HUES48 (cell line): ENCODE data around the gene TTC23.

Experiments used
- H3K27ac ChIP-seq: one replicate; pipeline ENCODE4 v1.7.0; 2013; ENCODE audit warnings: low read depth, low read length, inconsistent platforms
- H3K27me3 ChIP-seq: 2 replicates; pipeline ENCODE4 v1.6.1; 2013; ENCODE audit warnings: mild to moderate bottlenecking, low read length; ENCODE audit not compliant: control insufficient read depth, insufficient read depth
- H3K36me3 ChIP-seq: 2 replicates; pipeline ENCODE4 v1.6.1; 2013; ENCODE audit warnings: low read length; ENCODE audit not compliant: control insufficient read depth, insufficient read depth
- H3K4me1 ChIP-seq: 2 replicates; pipeline ENCODE4 v1.6.1; 2013; ENCODE audit warnings: mild to moderate bottlenecking, low read length; ENCODE audit not compliant: control insufficient read depth, insufficient read depth
- H3K4me3 ChIP-seq: 2 replicates; pipeline ENCODE4 v1.5.1; 2013; ENCODE audit warnings: mild to moderate bottlenecking, low read depth, low read length
- H3K9ac ChIP-seq: 2 replicates; pipeline ENCODE4 v1.6.1; 2013; ENCODE audit warnings: mild to moderate bottlenecking, low read depth, low read length, moderate library complexity
- H3K9me3 ChIP-seq: 2 replicates; pipeline ENCODE4 v1.6.1; 2013; ENCODE audit warnings: low read length; ENCODE audit not compliant: control insufficient read depth, insufficient read depth

TTC23 gene

GRCh38 chr15:99249270-99249841 is at the start of gene TTC23:
TSS of gene TTC23 (minus strand) at chr15:99249581. CDS start at chr15:99228712, 20,869 bp downstream.
- H3K4me3 ChIP-seq: peak within 1 kb of the TSS; percentile 90
- no peaks in the 10 kb centered on the region for H3K27me3 ChIP-seq
- peaks cover 7% of the 10 kb centered on the region; the same call in 1 of the 2 replicates for H3K4me1 ChIP-seq
- peak within 1 kb of the TSS; percentile 92 for H3K27ac ChIP-seq
- peaks cover 4% of the 10 kb centered on the region; the same call in 1 of the 2 replicates for H3K36me3 ChIP-seq
- H3K9ac ChIP-seq: peak within 1 kb of the TSS; percentile 65
- H3K9me3 ChIP-seq: no peaks in the 10 kb centered on the region

DNA sequence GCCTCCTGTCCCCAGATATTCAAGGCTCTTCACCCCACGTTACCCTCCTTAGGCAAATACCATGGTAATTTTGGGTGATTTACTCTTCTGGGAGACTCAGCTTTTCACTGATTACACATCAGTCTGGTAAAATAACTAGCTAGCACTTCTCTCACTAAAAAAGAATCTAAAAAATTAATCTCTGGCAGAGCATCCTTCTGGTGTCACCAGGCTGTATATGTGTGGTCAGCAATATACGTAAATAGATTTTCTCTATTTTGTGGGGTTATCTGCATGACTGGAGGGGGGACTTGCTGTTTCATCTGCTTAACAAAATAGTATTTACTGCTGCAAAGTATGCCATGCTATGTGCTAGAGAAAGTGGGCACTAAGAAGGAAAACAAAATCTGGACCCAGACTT is 47.0 kb upstream of the TTC23 start:
- H3K27ac ChIP-seq: no peak overlapping the region
- no peak overlapping the region for H3K9ac ChIP-seq
- peaks cover 8% of the 10 kb centered on the region for H3K9me3 ChIP-seq
- H3K4me3 ChIP-seq: no peak overlapping the region
- no peaks in the 10 kb centered on the region for H3K36me3 ChIP-seq
- H3K27me3 ChIP-seq: no peaks in the 10 kb centered on the region
- H3K4me1 ChIP-seq: peaks cover 21% of the 10 kb centered on the region

DNA sequence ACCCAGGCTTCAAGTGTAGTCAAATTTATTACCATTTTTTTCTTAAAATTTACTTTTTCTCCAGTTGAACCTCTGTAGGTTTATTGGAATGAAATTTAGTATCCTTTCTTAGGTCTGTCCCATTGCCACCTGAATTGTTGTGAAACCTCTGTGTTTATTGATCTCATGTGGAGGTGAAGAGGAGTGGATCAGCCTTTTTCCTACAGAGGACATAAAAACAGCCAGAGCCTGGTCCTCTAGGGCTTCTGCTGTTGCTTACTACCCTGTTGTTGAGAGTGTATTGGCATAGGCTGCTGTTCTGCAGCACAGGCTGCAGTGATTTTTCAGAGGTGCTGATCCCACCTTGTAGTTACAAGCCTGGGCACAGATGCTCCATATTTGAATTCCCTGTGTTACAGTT is 46.5 kb upstream of the TTC23 start:
- no peaks in the 10 kb centered on the region for H3K36me3 ChIP-seq
- no peak overlapping the region for H3K9ac ChIP-seq

DNA sequence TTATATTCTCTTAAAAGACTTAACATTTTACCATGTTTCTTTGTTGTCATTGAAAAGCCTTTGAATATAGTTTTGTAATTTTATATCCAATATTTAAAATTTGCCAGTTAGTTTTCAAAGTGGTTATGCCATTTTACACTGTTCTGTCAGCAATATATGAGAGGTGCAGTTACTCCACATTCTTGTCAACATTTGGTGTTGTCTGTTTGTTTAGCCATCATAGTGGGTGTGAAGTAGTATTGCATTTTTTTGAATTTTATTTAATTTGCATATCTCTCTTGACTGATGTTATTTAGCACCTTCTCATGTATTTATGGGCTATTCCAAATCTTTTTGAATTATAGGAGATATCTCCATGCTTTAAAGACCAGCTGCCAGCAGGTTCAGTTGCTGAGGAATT is 42.3 kb upstream of the TTC23 start:
- Histone ChIP-seq H3K4me3 (no peak overlapping the region), H3K9me3 (peaks cover 8% of the 10 kb centered on the region), H3K27ac (no peak overlapping the region), H3K27me3 (no peaks in the 10 kb centered on the region), H3K4me1 (peaks cover 19% of the 10 kb centered on the region), H3K36me3 (no peaks in the 10 kb centered on the region), H3K9ac (no peak overlapping the region)

More for the DNA sequence above, 46.5 kb upstream of the TTC23 start:
- no peak overlapping the region for H3K27ac ChIP-seq
- H3K9me3 ChIP-seq: peaks cover 8% of the 10 kb centered on the region
- no peaks in the 10 kb centered on the region for H3K27me3 ChIP-seq
- H3K4me3 ChIP-seq: no peak overlapping the region
- peaks cover 21% of the 10 kb centered on the region for H3K4me1 ChIP-seq

- no peaks in the 10 kb centered on the region for H3K27me3 ChIP-seq
- no peaks in the 10 kb centered on the region for H3K9me3 ChIP-seq
- H3K36me3 ChIP-seq: no peaks in the 10 kb centered on the region
- H3K9ac ChIP-seq: no peak overlapping the region
- H3K4me1 ChIP-seq: 0 out of 2 replicates have a peak, but pooled peaks cover 5% of the 10 kb centered on the region
- H3K27ac ChIP-seq: no peak overlapping the region
- H3K4me3 ChIP-seq: no peak overlapping the region
These were observed 34.3 kb upstream of the TTC23 start for GRCh38 chr15:99283717-99284116.

DNA sequence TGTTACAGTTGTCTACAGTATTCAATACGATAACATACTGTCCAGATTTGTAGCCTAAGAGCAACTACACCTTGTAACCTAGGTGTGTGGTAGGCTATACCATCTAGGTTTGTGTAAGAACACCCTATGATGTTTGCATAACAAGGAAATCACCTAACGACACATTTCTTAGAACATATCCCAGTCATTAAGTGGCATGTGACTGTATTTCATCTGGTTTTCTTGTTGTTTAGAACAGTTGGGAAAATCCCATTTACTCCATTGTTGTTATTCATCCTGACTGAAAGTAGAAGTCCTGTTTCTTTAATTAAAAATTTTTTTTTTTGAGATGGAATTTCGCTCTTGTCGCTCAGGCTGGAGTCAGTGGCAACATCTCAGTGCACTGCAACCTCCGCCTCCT is 33.2 kb upstream of the TTC23 start:
- Histone ChIP-seq H3K27me3 (no peaks in the 10 kb centered on the region), H3K4me3 (no peak overlapping the region), H3K9ac (no peak overlapping the region), H3K27ac (no peak overlapping the region), H3K9me3 (no peaks in the 10 kb centered on the region), H3K36me3 (no peaks in the 10 kb centered on the region), H3K4me1 (0 out of 2 replicates have a peak, but pooled peaks cover 5% of the 10 kb centered on the region)

DNA sequence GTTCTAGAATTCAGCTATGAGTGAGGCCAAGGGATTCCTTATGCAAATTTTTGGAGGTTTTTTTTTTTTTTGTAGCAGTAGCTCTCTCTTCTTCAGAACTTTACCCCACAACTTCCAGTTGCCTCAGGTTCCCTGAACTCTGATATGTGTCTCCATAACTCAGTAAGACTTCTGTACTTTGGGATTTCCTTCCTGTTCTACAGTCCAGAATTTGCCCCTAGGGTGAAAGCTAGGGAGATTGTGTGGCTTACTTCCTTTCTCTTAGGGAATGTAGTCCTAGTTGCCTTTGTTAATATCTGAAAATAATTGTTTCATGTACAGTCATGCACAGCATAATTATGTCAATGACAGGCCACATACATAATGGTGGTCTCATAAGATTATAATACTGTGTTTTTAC is 32.7 kb upstream of the TTC23 start:
- no peak overlapping the region for H3K27ac ChIP-seq
- H3K9ac ChIP-seq: no peak overlapping the region
- 0 out of 2 replicates have a peak, but pooled peaks cover 5% of the 10 kb centered on the region for H3K4me1 ChIP-seq
- H3K4me3 ChIP-seq: no peak overlapping the region
- no peaks in the 10 kb centered on the region for H3K36me3 ChIP-seq
- H3K27me3 ChIP-seq: no peaks in the 10 kb centered on the region
- no peaks in the 10 kb centered on the region for H3K9me3 ChIP-seq

GRCh38 chr15:99279827-99280226 is 30.4 kb upstream of the TTC23 start:
- Histone ChIP-seq H3K27ac (no peak overlapping the region), H3K4me1 (0 out of 2 replicates have a peak, but pooled peaks cover 9% of the 10 kb centered on the region), H3K36me3 (no peaks in the 10 kb centered on the region), H3K27me3 (no peaks in the 10 kb centered on the region), H3K4me3 (no peak overlapping the region), H3K9ac (no peak overlapping the region), H3K9me3 (no peaks in the 10 kb centered on the region)

- Histone ChIP-seq H3K9me3 (no peaks in the 10 kb centered on the region), H3K27me3 (no peaks in the 10 kb centered on the region), H3K36me3 (no peaks in the 10 kb centered on the region), H3K27ac (no peak overlapping the region), H3K4me3 (no peak overlapping the region), H3K9ac (no peak overlapping the region), H3K4me1 (0 out of 2 replicates have a peak, but pooled peaks cover 9% of the 10 kb centered on the region)
These were observed 29.9 kb upstream of the TTC23 start for GRCh38 chr15:99279290-99279689.

DNA sequence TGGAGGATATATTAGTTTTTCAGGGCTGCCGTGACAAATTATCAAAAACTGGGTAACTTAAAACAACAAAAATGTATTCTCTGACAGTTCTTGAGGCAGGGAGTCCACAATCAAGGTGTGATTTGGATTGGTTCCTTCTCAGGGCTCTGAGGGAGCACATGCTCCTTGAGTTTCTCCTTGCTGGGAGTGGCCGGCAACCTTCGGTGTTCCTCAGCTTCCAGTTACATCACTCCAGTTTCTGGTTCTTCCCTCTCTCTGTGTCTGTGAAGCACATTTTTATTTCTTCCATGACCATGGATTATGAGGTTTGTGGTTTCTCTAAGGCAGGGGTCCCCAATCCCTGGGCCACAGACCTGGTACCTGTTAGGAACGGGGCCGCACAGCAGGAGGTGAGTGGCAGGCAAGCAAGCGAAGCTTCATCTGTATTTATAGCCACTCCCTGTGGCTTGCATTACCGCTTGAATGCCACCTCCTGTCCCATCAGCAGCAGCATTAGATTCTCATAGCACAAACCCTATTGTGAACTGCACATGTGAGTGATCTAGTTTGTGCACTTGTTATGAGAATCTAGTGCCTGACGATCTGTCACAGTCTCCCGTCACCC is 26.2 kb upstream of the TTC23 start:
- Histone ChIP-seq H3K4me3 (no peak overlapping the region), H3K9me3 (no peaks in the 10 kb centered on the region), H3K9ac (no peak overlapping the region), H3K36me3 (no peaks in the 10 kb centered on the region), H3K27me3 (no peaks in the 10 kb centered on the region), H3K27ac (no peak overlapping the region), H3K4me1 (0 out of 2 replicates have a peak, but pooled peaks cover 4% of the 10 kb centered on the region)

GRCh38 chr15:99275061-99275460 is 25.7 kb upstream of the TTC23 start:
- H3K9ac ChIP-seq: no peak overlapping the region
- 0 out of 2 replicates have a peak, but pooled peaks cover 4% of the 10 kb centered on the region for H3K4me1 ChIP-seq
- no peaks in the 10 kb centered on the region for H3K36me3 ChIP-seq
- no peaks in the 10 kb centered on the region for H3K9me3 ChIP-seq
- no peak overlapping the region for H3K4me3 ChIP-seq
- H3K27me3 ChIP-seq: no peaks in the 10 kb centered on the region
- H3K27ac ChIP-seq: no peak overlapping the region
